GM18508 (cell line): Measurements from ENCODE around the gene ANKS1B.
"Not testable (repeated sequence)": the region's sequence is repeated elsewhere in the genome, so short reads cannot be mapped to it uniquely, and the experiment has no call there.

Experiments
- ATAC-seq: cut with Tn5 transposase; IDR thresholded peaks from one replicate; pipeline ENCODE4 v1.9.1; 2021; ENCODE audit warnings: moderate number of reproducible peaks; ENCODE audit not compliant: insufficient read depth, unreplicated experiment

Gene ANKS1B

GRCh38 chr12:99619389-99620158 is 365.2 kb downstream of the ANKS1B start:
- ATAC-seq: no peak

- no peak for ATAC-seq
These were observed 366.1 kb downstream of the ANKS1B start for GRCh38 chr12:99618657-99619056.

GRCh38 chr12:99611599-99611998 is 373.1 kb downstream of the ANKS1B start:
- no peak for ATAC-seq

GRCh38 chr12:99611117-99611516 is 373.6 kb downstream of the ANKS1B start:
- ATAC-seq: no peak

- no peak for ATAC-seq
These were observed 375.1 kb downstream of the ANKS1B start for GRCh38 chr12:99609455-99610181.

GRCh38 chr12:99600388-99600787 is 384.3 kb downstream of the ANKS1B start:
- ATAC-seq: peak; percentile 87

- ATAC-seq: no peak
These were observed 386.0 kb downstream of the ANKS1B start for GRCh38 chr12:99598785-99599184.

GRCh38 chr12:99596762-99597161 is 388.0 kb downstream of the ANKS1B start:
- no peak for ATAC-seq

GRCh38 chr12:99577125-99577524 is 407.6 kb downstream of the ANKS1B start:
- ATAC-seq: not testable (repeated sequence)

GRCh38 chr12:99573980-99574379 is 410.8 kb downstream of the ANKS1B start:
- no peak for ATAC-seq

- ATAC-seq: no peak
These were observed 417.7 kb downstream of the ANKS1B start for GRCh38 chr12:99567072-99567471.

GRCh38 chr12:99558109-99558508 is 426.6 kb downstream of the ANKS1B start:
- no peak for ATAC-seq

GRCh38 chr12:99553461-99553860 is 431.3 kb downstream of the ANKS1B start:
- ATAC-seq: no peak

GRCh38 chr12:99552022-99552421 is 432.7 kb downstream of the ANKS1B start:
- no peak for ATAC-seq

- no peak for ATAC-seq
These were observed 435.1 kb downstream of the ANKS1B start for GRCh38 chr12:99549651-99550050.

GRCh38 chr12:99549196-99549595 is 435.5 kb downstream of the ANKS1B start:
- ATAC-seq: no peak

GRCh38 chr12:99544457-99544856 is 440.3 kb downstream of the ANKS1B start:
- no peak for ATAC-seq

GRCh38 chr12:99529966-99530365 is 454.8 kb downstream of the ANKS1B start:
- peak; percentile 99 for ATAC-seq

- ATAC-seq: no peak
These were observed 456.3 kb downstream of the ANKS1B start for GRCh38 chr12:99528478-99528877.

GRCh38 chr12:99523853-99524252 is 460.9 kb downstream of the ANKS1B start:
- no peak for ATAC-seq

GRCh38 chr12:99522456-99522855 is 462.3 kb downstream of the ANKS1B start:
- no peak for ATAC-seq

GRCh38 chr12:99521664-99522063 is 463.1 kb downstream of the ANKS1B start:
- ATAC-seq: no peak
